ENCODE data around the gene MYO18B. TPM values are rescaled to one million over a fixed set of nuclear protein-coding genes. Genes with fewer than 3 reads are reported as not detected.
"Not testable (repeated sequence)": the region's sequence is repeated elsewhere in the genome, so short reads cannot be mapped to it uniquely, and the experiment has no call there.

MYO18B gene
- total RNA-seq, 4 donors from 2014 or later: under 0.01 to 0.50 (median 0.13) TPM

DNA sequence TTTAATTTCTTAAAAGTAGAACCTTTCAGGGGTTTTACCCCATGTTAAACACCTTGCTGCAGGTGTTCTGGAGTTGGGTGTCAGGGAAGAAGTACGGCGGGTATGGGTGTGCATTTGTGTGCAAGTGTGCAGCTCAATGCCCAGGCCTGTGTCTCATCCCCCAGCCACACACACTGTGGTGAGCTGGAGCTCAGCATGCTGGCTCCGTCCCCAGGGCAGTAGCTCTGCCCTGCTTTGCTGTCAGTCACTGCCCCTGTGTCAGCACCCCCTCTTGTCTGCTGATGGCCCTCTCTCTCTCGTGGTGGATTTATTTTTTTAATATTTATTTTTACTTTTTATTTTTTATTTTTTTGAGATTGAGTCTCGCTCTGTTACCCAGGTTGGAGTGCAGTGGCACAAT, 35.8 kb upstream of the MYO18B start:
- DNase-seq (ENCODE audit: extremely low spot score): no peak
- intact Hi-C loops (cut with DNase I): no loop called here

GRCh38 chr22:25708430-25708829, 33.6 kb upstream of the MYO18B start:
- DNase-seq (ENCODE audit: extremely low spot score); intact Hi-C loops (cut with DNase I); H3K9me3 ChIP-seq; H3K4me1 ChIP-seq; H3K4me3 ChIP-seq; H3K27ac ChIP-seq (replicated peaks in 1 of 4); H3K27me3 ChIP-seq: not testable (repeated sequence)
- peaks cover 0 to 20% (median 2%) of the 10 kb centered on the region in 4 donors for H3K36me3 ChIP-seq
- 82% methylated on average over 5 of the region's 6 CpGs for WGBS

More for the DNA sequence above, 35.8 kb upstream of the MYO18B start:
- 91% methylated on average over 5 of the region's 5 CpGs for whole genome bisulfite sequencing
- Histone ChIP-seq H3K9me3 (no peaks in the 10 kb centered on the region), H3K36me3 (peaks cover 0 to 15% (median 2%) of the 10 kb centered on the region in 4 donors), H3K4me3 (no peak overlapping the region), H3K4me1 (peaks cover 6 to 7% (median 7%) of the 10 kb centered on the region in 4 donors), H3K27ac (replicated peaks in 1 of 4) (no peak overlapping the region), H3K27me3 (no peaks in the 10 kb centered on the region)
- no peak for TF ChIP-seq POLR2AphosphoS5 (IDR thresholded peaks at IDR 0.05)
- TF ChIP-seq EP300 (IDR thresholded peaks at IDR 0.05): no peak
- TF ChIP-seq, protein P1, sequence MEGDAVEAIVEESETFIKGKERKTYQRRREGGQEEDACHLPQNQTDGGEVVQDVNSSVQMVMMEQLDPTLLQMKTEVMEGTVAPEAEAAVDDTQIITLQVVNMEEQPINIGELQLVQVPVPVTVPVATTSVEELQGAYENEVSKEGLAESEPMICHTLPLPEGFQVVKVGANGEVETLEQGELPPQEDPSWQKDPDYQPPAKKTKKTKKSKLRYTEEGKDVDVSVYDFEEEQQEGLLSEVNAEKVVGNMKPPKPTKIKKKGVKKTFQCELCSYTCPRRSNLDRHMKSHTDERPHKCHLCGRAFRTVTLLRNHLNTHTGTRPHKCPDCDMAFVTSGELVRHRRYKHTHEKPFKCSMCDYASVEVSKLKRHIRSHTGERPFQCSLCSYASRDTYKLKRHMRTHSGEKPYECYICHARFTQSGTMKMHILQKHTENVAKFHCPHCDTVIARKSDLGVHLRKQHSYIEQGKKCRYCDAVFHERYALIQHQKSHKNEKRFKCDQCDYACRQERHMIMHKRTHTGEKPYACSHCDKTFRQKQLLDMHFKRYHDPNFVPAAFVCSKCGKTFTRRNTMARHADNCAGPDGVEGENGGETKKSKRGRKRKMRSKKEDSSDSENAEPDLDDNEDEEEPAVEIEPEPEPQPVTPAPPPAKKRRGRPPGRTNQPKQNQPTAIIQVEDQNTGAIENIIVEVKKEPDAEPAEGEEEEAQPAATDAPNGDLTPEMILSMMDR (IDR thresholded peaks at IDR 0.05): no peak
- TF ChIP-seq POLR2A (IDR thresholded peaks at IDR 0.05; ENCODE audit: low read depth): no peak

DNA sequence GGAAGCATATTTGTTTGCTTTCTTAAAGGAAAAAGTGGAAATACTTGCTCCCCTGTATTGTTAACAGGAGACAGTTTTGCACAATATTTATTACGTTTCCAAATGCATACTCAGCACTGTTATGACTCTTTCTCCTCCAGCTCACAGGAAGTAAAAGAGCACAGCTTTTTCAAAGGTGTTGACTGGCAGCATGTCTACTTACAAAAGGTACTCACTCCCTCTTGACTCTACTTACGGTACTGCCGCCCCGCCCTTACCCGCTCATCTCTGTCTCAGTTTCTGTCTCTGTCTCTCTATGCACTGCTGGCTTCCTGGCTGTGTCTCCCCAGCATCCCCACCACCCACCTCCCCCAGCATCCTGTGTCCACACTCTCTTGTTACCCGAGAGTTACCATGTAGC, 32.2 kb upstream of the MYO18B start:
- no peak for DNase-seq (ENCODE audit: extremely low spot score)
- no peaks in the 10 kb centered on the region for H3K4me1 ChIP-seq
- intact Hi-C loops (cut with DNase I): no loop called here
- H3K27me3 ChIP-seq: no peaks in the 10 kb centered on the region
- H3K9me3 ChIP-seq: no peaks in the 10 kb centered on the region
- H3K36me3 ChIP-seq: peaks cover 0 to 29% (median 3%) of the 10 kb centered on the region in 4 donors
- WGBS: 85% methylated on average over 6 of the region's 6 CpGs
- H3K4me3 ChIP-seq: no peak overlapping the region
- no peak overlapping the region for H3K27ac ChIP-seq (replicated peaks in 1 of 4)
- TF ChIP-seq, protein P1 (IDR thresholded peaks at IDR 0.05): no peak
- TF ChIP-seq POLR2A (IDR thresholded peaks at IDR 0.05; ENCODE audit: low read depth) (no peak), POLR2AphosphoS5 (IDR thresholded peaks at IDR 0.05) (no peak), EP300 (IDR thresholded peaks at IDR 0.05) (no peak)

DNA sequence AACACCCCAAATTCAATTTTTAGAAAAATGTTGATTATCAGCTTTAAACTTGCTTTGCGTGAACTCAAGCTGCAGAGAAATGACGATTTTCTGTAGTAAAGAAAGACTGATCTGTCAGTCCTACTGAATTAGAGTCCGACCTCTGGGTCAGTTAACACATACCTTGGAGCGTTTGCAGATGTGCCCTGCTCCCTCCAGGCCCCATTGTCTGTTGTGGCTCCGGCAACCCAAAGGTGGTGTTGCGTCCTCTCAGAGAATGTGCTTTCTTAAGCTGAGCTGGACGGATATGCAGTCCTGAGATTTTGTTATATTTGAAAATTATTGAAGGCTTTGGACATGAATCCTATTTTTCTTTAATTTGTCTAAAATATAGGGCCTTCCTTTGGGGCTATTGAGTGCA, 31.5 kb upstream of the MYO18B start:
- TF ChIP-seq EP300 (IDR thresholded peaks at IDR 0.05) (no peak), POLR2A (IDR thresholded peaks at IDR 0.05; ENCODE audit: low read depth) (no peak), POLR2AphosphoS5 (IDR thresholded peaks at IDR 0.05) (no peak)
- TF ChIP-seq, protein P1 (IDR thresholded peaks at IDR 0.05): no peak
- Histone ChIP-seq H3K4me3 (no peak overlapping the region), H3K27ac (replicated peaks in 1 of 4) (no peak overlapping the region), H3K9me3 (no peaks in the 10 kb centered on the region), H3K36me3 (peaks cover 0 to 30% (median 3%) of the 10 kb centered on the region in 4 donors), H3K4me1 (no peaks in the 10 kb centered on the region), H3K27me3 (no peaks in the 10 kb centered on the region)
- intact Hi-C loops (cut with DNase I): no loop called here
- no peak for DNase-seq (ENCODE audit: extremely low spot score)
- 89% methylated on average over 7 of the region's 7 CpGs for WGBS

DNA sequence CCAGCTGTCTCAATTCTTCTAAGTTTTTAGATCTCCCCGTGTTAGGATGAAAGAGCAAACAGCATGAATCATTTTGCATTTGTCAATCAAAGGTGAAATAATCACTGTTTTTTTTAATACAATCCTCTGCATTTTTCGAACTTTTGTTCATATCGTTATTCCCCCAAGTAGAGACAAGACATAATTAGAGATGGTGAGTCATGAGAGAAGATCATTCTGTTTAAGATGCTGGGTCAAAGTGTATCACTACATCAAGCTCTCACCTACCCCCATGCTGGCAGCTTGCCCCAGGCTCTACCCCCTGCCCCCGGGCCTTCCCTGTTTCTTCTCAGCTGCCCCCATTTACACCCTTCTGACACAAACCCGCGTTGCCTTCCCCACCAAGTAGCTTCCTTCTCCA, 30.5 kb upstream of the MYO18B start:
- no peaks in the 10 kb centered on the region for H3K27me3 ChIP-seq
- H3K4me1 ChIP-seq: no peaks in the 10 kb centered on the region
- H3K36me3 ChIP-seq: peaks cover 0 to 30% (median 3%) of the 10 kb centered on the region in 4 donors
- H3K9me3 ChIP-seq: no peaks in the 10 kb centered on the region
- no peak overlapping the region for H3K4me3 ChIP-seq
- no peak overlapping the region for H3K27ac ChIP-seq (replicated peaks in 1 of 4)
- intact Hi-C loops (cut with DNase I): no loop called here
- TF ChIP-seq POLR2AphosphoS5 (IDR thresholded peaks at IDR 0.05) (no peak), EP300 (IDR thresholded peaks at IDR 0.05) (no peak), POLR2A (IDR thresholded peaks at IDR 0.05; ENCODE audit: low read depth) (no peak)
- TF ChIP-seq, protein P1 (IDR thresholded peaks at IDR 0.05): no peak
- 77% methylated on average over 6 of the region's 6 CpGs for whole genome bisulfite sequencing
- no peak for DNase-seq (ENCODE audit: extremely low spot score)

All from esophagus muscularis mucosa (tissue), 4 donors.